Transverse colon (tissue), 4 donors: ENCODE measurements around the gene ZDHHC7.

Experiments
- EP300 ChIP-seq: sonication (generic); formaldehyde crosslinking; IDR thresholded peaks from one replicate; pipeline ENCODE4 v1.6.1; 2017; ENCODE audit warnings: antibody characterized with exemption, low read depth
- POLR2A ChIP-seq: fragments of 450-650 bp; IDR thresholded peaks from one replicate; pipeline ENCODE4 v1.6.1; 2016; ENCODE audit warnings: antibody characterized with exemption, mild to moderate bottlenecking, moderate library complexity
- POLR2AphosphoS5 ChIP-seq, 3 donors: sonication (generic); formaldehyde crosslinking; IDR thresholded peaks; one replicate each; pipeline ENCODE4 v1.6.1; 2016; ENCODE audit warnings: antibody characterized with exemption in 3 of 3
- TF ChIP-seq, protein P1 (sequence below), 5 experiments: fragments of 200-600 bp in 3 of 5; fragments of 450-650 bp in 2 of 5; sonication (generic) in 3 of 5; IDR thresholded peaks; 1 replicate in 2 of 5; 2 replicates in 3 of 5; pipeline ENCODE4 v1.5.1; 2016 to 2017; ENCODE audit warnings: antibody characterized with exemption in 5 of 5, inconsistent platforms in 3 of 5, mild to moderate bottlenecking in 2 of 5, moderate library complexity in 1 of 5

DNA sequence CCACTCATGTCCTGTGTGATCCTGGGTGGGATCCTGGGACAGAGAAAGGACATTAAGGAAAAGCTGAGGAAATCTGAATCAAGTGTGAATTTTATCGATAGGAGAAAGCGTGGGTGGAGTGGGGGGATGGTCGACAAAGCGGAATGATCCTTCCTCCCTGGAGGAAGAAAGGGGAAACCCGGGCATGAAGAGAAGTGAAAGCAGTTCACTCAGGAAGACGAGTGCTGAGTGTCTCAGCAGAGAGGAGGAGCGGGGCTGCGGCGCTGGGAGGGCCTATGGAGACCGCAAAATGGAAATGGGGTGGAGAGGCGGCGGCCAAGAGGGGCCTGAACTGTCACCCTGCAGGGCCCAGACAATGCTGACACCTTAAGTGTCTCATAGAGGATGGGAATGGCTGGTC is 8.7 kb downstream of the ZDHHC7 start:
- TF ChIP-seq POLR2AphosphoS5 (IDR thresholded peaks at IDR 0.05) (no peak), POLR2A (no peak), EP300 (no peak)
- TF ChIP-seq, protein P1, sequence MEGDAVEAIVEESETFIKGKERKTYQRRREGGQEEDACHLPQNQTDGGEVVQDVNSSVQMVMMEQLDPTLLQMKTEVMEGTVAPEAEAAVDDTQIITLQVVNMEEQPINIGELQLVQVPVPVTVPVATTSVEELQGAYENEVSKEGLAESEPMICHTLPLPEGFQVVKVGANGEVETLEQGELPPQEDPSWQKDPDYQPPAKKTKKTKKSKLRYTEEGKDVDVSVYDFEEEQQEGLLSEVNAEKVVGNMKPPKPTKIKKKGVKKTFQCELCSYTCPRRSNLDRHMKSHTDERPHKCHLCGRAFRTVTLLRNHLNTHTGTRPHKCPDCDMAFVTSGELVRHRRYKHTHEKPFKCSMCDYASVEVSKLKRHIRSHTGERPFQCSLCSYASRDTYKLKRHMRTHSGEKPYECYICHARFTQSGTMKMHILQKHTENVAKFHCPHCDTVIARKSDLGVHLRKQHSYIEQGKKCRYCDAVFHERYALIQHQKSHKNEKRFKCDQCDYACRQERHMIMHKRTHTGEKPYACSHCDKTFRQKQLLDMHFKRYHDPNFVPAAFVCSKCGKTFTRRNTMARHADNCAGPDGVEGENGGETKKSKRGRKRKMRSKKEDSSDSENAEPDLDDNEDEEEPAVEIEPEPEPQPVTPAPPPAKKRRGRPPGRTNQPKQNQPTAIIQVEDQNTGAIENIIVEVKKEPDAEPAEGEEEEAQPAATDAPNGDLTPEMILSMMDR (IDR thresholded peaks at IDR 0.05) = no peak
